HepG2 (cell line): Measurements from ENCODE around the gene TWNK. TPM values are rescaled to one million over a fixed set of nuclear protein-coding genes. Genes with fewer than 3 reads are reported as not detected.
A peak's percentile ranks its signal among the peaks of the same experiment; 100 is the strongest.

ENCODE experiments used
- AHDC1 ChIP-seq: sonication (generic); formaldehyde crosslinking; IDR thresholded peaks from 2 replicates; pipeline ENCODE4 v1.5.1; 2020; ENCODE audit warnings: mild to moderate bottlenecking, missing genetic modification reagents, borderline replicate concordance
- BHLHE40 ChIP-seq: IDR thresholded peaks from 2 replicates; pipeline ENCODE4 v1.6.1; 2011; ENCODE audit warnings: low read length, improper control_type of control experiment
- CEBPG ChIP-seq: IDR thresholded peaks from 2 replicates; pipeline ENCODE4 v1.6.1; 2016
- MTF2 ChIP-seq: sonication (generic); formaldehyde crosslinking; IDR thresholded peaks from 2 replicates; pipeline ENCODE4 v1.5.0; 2020; ENCODE audit warnings: missing genetic modification reagents, borderline replicate concordance
- NBN ChIP-seq: fragments of 450-650 bp; conservative IDR thresholded peaks from 2 replicates; pipeline ENCODE4 v1.6.1; 2017
- NR1H2 ChIP-seq: sonication (generic); formaldehyde crosslinking; IDR thresholded peaks from 2 replicates; pipeline ENCODE4 v1.8.1; 2022; ENCODE audit warnings: low read depth, missing genetic modification reagents, borderline replicate concordance
- PAWR ChIP-seq: sonication (generic); formaldehyde crosslinking; IDR thresholded peaks from 2 replicates; pipeline ENCODE4 v1.4.0; 2020; ENCODE audit warnings: missing genetic modification reagents, mild to moderate bottlenecking, borderline replicate concordance
- RFX3 ChIP-seq: IDR thresholded peaks from 2 replicates; pipeline ENCODE4 v1.6.1; 2016; ENCODE audit warnings: missing biosample characterization, missing genetic modification reagents
- SIN3A ChIP-seq: IDR thresholded peaks from 2 replicates; pipeline ENCODE4 v1.6.1; 2011; ENCODE audit warnings: low read depth, mild to moderate bottlenecking, control low read depth, low read length, borderline replicate concordance
- TFDP2 ChIP-seq: sonication (generic); formaldehyde crosslinking; IDR thresholded peaks from 2 replicates; pipeline ENCODE4 v1.4.0; 2020; ENCODE audit warnings: missing genetic modification reagents
- ZNF33A ChIP-seq: sonication (generic); formaldehyde crosslinking; IDR thresholded peaks from 2 replicates; pipeline ENCODE4 v1.5.1; 2020; ENCODE audit warnings: missing genetic modification reagents, mild to moderate bottlenecking, moderate library complexity, borderline replicate concordance
- ZNF382 ChIP-seq: sonication (generic); formaldehyde crosslinking; IDR thresholded peaks from 2 replicates; pipeline ENCODE4 v1.5.0; 2020; ENCODE audit warnings: missing genetic modification reagents, mild to moderate bottlenecking, borderline replicate concordance
- ZNF451 ChIP-seq: sonication (generic); formaldehyde crosslinking; IDR thresholded peaks from 2 replicates; pipeline ENCODE4 v1.5.0; 2020; ENCODE audit warnings: mild to moderate bottlenecking, missing genetic modification reagents
- ZNF549 ChIP-seq: sonication (generic); formaldehyde crosslinking; IDR thresholded peaks from 2 replicates; pipeline ENCODE4 v1.5.0; 2020; ENCODE audit warnings: missing genetic modification reagents
- ZNF563 ChIP-seq: sonication (generic); formaldehyde crosslinking; IDR thresholded peaks from 2 replicates; pipeline ENCODE4 v1.8.0; 2022; ENCODE audit warnings: mild to moderate bottlenecking, moderate library complexity, missing genetic modification reagents
- ZNF660 ChIP-seq: sonication (generic); formaldehyde crosslinking; IDR thresholded peaks from 2 replicates; pipeline ENCODE4 v1.5.1; 2020; ENCODE audit warnings: mild to moderate bottlenecking, low read depth, missing genetic modification reagents, borderline replicate concordance
- ZNF704 ChIP-seq: sonication (generic); formaldehyde crosslinking; IDR thresholded peaks from 2 replicates; pipeline ENCODE4 v1.8.1; 2023; ENCODE audit warnings: mild to moderate bottlenecking, inconsistent platforms, moderate library complexity, missing genetic modification reagents, borderline replicate concordance
- ZNF746 ChIP-seq: sonication (generic); formaldehyde crosslinking; IDR thresholded peaks from 2 replicates; pipeline ENCODE4 v1.8.0; 2022; ENCODE audit warnings: mild to moderate bottlenecking, missing genetic modification reagents
- polyA plus RNA-seq, 8 experiments: library from polyadenylated mRNA; depleted of rRNA in 3 of 8; stranded (reverse) in 7 of 8; unstranded in 1 of 8; fragments of >200 nt; fragmentation: Illumina TruSeq in 4 of 8; extraction: Trizol in 4 of 8; gene quantifications; 2 replicates each; pipeline versions ENCODE4 v1.2.1 to v1.2.3, GENCODE V29; 2011 to 2016; ENCODE audit warnings: low read depth in 4 of 8, missing spikeins in 1 of 8, mixed read lengths in 1 of 8; ENCODE audit not compliant: insufficient read depth in 1 of 8
- total RNA-seq, 5 experiments: library from RNA; depleted of rRNA; stranded (reverse); fragments of >200 nt; fragmentation: Illumina TruSeq; extraction: Trizol; gene quantifications; 2 replicates each; pipeline ENCODE4 v1.2.3, GENCODE V29; 2016; ENCODE audit warnings: low read depth in 1 of 5

The TWNK gene
- total and polyA plus RNA-seq, 2 of the 13 experiments (the other 11 are each of a cell fraction or from before 2014, with no cell fraction given): 10.7 to 16.5 TPM

DNA sequence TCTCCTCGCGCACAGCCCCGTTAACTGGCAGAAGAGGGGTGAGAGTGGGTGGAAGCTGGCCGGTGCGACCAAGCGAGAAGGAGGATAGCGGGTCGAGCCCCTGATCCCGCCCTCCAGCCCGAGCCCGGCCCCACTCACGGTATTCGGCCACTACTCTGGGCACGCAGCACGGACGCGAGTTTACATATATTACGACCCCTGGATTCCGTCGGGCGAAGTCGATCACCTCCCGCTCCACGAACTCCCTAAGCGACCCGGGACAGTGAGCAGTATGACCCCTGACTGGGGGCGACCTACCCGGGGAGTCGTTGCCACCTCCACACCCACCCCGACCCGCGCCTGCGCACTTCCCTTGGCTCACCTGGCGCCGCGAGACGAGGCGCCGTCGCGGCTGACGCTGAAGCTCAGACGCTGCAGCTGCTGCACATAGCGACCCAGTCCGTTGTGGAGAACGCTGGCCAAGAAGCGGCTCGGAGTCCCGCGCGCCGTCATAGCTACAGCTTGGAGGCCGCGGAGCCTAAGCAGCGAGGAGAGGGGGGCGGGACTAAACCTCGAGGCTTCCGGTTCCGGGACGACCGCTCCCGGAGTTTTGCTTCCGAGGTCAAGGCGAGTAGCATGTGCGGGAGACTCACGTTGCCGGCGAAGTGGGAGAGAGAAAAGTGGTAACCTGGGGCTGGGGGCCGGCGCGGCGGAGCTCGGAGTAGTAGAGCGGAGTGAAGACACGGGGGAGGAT is at the start of gene TWNK, which contains the start of gene MRPL43 (continued):
- peak; percentile 80 for TF ChIP-seq ZNF704 (CRISPR knock-in tag)
- TF ChIP-seq ZNF382: no peak
- peak; percentile 9; the same call in 1 of the 2 replicates for TF ChIP-seq BHLHE40
- peak; percentile 36; the same call in 1 of the 2 replicates for TF ChIP-seq ZNF660 (CRISPR knock-in tag)
- TF ChIP-seq NBN: no peak
- TF ChIP-seq PAWR (CRISPR knock-in tag): no peak
- TF ChIP-seq TFDP2 (CRISPR knock-in tag): peak; percentile 63; the same call in 1 of the 2 replicates
- no peak for TF ChIP-seq ZNF33A
- no peak for TF ChIP-seq ZNF746 (CRISPR knock-in tag)
- no peak for TF ChIP-seq AHDC1 (CRISPR knock-in tag)
- TF ChIP-seq CEBPG: no peak
- no peak for TF ChIP-seq ZNF451 (CRISPR knock-in tag)
- no peak for TF ChIP-seq ZNF549
- TF ChIP-seq SIN3A: peak; percentile 91; the same call in 1 of the 2 replicates
- no peak for TF ChIP-seq MTF2 (CRISPR knock-in tag)
- TF ChIP-seq ZNF563 (CRISPR knock-in tag): peak; percentile 83; the same call in 1 of the 2 replicates
- TF ChIP-seq NR1H2 (CRISPR knock-in tag): no peak
- TF ChIP-seq RFX3 (CRISPR knock-in tag): no peak
